NCI-H1417 (cell line): ENCODE results near the gene SMTNL2.
"Not testable (repeated sequence)": the region's sequence is repeated elsewhere in the genome, so short reads cannot be mapped to it uniquely, and the experiment has no call there.

Source experiments
- DNase-seq, 3 experiments: peaks; one replicate each; lab custom pipeline; 2025; lab: John Stamatoyannopoulos, UW

Gene SMTNL2

DNA sequence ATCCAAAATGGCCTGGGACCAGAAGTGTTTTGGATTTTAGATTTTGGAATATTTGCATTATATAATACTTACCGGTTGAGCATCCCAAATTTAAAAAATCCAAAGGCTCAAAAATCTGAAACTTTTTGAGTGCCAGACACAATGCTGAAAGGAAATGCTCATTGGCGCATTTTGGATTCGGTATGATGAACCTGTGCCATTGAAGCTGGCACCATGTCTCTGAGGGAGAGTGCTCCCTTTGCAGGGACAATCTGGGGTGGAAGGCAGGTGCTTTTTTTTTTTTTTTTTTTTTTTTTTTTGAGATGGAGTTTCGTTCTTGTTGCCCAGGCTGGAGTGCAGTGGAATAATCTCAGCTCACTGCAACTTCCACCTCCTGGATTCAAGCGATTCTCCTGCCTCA, 17.7 kb downstream of the SMTNL2 start:
- no peak for DNase-seq

DNA sequence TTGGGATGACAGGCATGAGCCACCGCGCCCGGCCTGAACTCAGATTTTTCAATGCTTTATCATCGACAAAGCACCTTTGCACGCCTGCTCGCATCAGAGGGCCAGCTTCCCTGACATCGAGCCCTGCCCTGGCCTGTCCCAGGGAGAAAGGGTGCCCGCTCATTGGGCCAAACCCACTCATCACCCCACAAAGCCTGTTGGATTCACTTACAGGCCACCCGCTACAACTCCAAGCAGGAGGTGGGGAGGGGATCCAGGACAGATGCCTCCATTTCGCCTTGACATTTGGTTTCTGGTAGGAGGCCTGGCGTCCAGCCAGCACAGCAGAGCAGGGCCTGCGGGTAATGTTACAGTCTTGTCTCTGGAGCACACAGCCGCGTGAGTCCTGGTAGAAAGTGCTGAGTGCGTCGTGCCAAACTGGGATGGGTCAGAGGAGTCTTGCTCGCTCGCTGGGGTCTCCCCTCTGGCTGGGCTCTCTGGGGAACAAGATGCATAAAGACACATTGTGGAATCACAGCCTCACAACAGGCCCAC, 19.8 kb downstream of the SMTNL2 start:
- peak in 2 of 3 experiments; percentile 31 to 60 for DNase-seq

DNA sequence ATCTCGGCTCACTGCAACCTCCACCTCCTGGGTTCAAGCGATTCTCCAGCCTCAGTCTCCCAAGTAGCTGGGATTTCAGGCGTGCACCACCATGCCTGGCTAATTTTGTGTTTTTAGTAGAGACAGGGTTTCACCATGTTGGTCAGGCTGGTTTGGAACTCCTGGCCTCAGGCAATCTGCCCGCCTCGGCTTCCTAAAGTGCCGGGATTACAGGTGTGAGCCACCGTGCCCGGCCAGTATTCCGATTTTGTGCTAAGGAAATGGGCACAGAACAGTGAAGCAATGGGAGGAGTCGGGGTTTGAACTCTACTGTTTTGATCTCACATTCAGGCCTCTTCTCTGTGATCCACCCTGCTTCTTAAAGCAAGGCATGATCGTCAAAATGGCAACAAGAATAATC, 20.4 kb downstream of the SMTNL2 start:
- DNase-seq, result not testable (repeated sequence)

DNA sequence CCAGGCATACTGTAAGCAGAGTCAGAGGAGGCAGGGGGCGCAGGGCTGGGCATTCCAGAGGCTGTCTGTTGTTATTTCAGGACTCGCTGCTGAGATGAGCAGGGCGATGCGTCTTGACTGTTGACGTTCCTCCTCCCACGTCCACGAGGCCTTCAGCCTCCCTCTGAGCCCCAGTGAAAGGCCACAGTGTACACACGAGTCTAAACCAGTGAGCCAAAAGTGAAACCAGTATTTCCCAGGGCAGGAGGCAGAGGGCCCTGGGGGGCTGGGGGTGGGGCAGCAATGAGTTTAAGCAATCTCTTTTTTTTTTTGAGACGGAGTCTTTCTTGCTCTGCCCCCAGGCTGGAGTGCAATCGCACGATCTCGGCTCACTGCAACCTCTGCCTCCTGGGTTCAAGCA, 21.5 kb downstream of the SMTNL2 start:
- DNase-seq, result no peak

DNA sequence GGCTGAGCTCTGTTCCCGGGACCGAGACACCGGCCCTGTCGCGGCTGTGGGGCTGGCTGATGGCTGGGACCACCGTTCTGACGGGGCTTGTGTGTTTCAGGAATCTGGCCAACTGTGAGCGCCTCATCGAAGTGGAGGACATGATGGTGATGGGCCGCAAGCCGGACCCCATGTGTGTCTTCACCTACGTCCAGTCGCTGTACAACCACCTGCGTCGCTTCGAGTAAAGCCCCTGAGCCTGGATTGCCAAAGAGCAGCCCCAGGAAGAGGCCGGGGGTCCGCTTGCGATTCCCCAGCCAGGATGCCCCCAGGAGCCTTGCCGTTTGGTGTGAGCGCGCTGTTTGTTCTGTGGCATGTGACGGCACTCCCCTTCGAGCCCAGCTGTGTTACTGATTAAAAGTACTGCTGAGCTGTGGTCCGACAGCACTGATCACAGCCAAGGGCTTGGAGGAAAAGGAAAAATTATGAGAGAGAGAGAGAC, 23.0 kb downstream of the SMTNL2 start:
- no peak for DNase-seq

DNA sequence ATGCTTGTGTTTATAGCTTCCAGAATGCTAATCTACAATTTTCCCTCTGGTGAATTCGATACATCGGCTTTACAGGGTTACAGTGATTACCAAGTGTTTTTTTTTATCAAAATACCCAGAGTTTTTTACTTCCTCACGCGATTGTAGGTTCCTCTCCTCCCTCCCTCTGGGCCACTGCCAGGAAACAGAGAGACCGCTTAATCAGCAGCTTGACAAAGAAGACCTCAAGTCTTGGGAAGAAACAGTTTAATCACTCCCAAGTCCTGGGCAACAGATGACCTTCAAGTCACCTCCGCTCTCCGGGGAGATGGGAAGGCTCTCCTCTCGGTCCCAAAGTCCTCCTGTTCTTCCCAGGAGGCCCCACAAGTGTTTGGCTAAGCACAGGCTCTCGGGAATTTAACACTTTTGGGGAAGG, 23.5 kb downstream of the SMTNL2 start:
- no peak for DNase-seq

DNA sequence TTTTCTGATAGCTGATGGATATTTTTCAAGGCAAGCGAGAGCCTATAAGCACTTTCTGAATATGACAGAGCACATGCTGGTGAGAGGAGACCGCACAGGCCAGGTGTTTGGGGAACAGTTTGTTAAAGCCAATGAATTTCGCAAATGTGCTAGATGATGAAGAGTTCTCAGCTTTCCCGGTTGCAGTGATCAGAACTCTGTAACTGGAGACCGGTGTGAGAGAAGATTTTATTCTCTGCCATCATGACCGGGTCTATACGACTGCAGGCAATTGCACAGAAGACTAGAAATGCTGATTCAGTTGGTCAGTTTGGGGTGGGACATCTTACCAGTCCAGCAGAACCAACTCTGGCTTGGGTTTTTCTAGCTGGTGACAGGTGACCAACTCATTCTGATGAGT, 25.4 kb downstream of the SMTNL2 start:
- DNase-seq, result no peak

DNA sequence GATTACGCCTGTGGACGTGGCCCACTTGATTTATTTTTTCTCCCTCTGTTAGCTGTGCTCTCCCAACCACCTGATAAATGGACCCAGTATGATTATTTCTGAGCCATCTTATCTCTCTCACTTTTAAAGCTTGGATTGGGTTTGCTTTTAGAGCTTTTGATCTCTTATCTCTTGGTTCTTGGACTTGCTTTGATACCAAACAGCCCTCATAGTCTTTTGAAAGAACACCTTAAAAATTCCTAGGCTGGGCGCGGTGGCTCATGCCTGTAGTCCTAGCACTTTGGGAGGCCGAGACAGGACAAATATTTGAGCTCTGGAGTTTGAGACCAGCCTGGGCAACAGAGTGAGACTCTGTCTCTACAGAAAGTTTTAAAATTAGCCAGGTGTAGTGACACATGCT, 25.8 kb downstream of the SMTNL2 start:
- DNase-seq, result no peak

DNA sequence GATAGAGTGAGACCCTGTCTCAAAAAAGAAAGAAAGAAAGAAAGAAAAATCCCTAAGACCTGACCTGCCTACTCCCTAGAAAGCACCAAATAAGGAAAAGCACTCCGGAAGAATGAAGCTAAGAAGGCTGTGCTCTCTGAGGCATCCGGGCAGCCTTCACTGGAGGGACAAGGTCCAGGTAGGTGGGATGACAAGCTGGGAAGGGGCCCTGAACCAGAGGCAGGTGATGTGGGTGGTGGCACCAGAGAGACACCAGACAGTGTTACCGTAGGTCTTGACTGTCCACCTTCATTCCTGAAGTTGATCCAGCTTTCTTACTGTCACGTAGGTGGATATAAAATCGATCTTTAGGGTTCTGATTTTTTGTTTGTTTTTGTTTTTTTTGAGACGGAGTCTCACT, 26.3 kb downstream of the SMTNL2 start:
- no peak for DNase-seq

DNA sequence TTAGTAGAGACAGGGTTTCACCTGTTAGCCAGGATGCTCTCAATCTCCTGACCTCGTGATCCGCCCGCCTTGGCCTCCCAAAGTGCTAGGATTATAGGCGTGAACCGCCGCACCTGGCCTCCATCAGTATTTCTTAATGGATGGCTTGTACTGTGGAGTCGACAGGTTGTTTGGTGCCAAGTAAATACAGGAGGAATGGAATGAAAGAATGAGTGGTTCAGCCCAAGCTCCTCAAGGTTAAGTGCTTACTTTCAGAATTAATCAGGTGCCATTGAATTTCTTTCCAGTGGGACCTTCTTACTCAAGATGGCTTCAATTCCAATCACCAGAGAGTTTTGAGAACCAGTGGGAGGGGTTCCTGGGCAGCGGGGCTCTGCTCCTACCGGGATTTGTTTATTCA, 32.1 kb downstream of the SMTNL2 start:
- peak in 2 of 3 experiments; percentile 2 to 41 for DNase-seq

DNA sequence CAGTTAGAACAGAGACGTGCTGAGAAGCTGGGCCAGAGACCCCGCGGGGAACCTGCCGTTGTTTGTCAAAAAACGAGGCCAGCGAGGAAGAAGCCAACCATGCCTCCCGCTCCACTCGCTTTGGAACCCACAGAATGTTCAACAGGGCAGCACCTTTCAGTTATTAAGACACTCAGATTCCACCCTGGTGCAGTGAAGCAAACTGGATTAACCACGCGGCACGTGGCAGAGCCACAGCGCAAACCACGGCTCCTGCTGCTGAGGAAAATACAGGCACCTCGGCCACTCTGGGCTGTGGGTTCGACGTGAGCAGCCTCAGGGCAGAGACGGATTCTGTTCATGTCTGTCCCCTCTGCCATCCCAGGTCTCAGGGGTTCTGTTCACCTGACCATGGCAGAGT, 32.8 kb downstream of the SMTNL2 start:
- DNase-seq, result no peak

DNA sequence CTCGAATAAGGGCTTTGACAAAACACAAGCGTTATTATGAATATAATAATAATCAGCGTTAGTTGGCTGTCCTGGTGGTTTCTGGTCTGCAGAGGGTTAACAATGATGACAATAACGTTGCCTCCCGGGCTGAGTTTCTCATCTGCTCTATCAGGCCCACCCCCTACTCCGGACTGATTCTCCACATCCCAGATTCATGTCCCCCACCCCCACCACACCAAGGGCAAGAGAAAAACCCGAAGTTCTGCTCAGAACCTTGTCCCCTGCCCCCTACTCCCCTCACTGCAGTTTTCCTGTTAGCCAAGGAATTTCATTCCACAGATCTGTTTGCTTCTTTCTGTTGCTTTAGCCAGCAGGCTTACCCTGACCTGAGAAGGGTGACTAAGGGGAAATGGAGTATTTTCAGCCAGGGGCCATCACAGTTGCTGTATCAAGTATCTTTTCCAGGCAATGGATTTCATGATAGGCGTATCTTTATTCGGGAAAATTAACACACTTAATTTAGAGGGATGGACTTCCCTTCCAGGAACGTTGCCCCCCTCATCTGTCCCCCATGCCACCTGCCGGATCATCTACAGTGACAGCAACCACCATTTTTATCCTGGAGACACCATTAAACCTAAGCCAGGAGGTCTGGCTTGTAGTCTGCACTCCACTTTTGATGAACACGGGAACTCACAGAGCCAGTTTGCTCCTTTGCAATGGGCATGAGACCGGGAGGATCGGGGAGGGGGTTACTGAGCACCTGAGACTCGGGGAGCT, 33.4 kb downstream of the SMTNL2 start:
- no peak for DNase-seq

DNA sequence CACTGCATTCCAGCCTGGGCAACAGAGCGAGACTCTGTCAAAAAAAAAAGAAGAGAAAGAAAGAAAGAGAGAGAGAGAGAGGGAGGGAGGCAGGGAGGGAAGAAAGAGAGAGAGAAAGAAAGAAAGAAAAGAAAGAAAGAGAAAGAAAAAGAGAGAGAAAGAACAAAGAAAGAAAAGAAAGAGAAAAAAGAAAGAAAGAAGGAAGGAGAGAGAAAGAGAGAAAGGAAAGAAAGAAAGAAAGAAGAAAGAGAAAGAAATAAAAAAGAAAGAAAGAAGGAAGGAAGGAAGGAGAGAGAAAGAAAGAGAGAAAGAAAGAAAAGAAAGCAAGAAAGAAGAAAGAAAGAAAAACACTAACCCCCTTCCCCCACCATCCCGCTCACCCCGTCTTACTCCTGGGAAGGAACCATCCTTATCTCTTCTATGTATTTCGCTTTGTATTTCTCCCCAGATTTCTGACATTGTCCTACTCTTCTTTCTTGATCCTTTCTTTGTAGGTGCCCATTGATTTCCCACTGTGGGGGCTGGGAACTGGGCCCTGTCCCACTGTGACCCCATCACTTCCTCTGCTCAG, 36.3 kb downstream of the SMTNL2 start:
- DNase-seq, result no peak

DNA sequence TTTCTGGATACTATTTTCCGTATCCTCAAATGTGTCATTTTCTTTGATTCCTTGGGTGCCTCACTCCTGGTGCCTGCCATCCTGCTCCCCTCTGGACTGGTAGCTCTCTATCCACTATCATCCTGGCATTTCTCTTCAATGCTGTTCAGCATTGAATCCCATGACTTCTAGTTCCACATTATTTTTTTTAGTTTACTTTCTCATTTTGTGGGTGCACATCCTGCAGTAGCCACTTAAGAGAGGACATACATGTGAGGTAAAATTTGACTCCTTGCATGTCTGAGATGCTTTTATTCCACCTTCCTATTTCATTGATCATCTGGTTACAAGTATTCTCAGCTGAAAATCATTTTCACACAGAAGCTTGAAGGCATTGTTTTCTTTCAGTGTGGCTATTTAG, 38.0 kb downstream of the SMTNL2 start:
- DNase-seq, result no peak

DNA sequence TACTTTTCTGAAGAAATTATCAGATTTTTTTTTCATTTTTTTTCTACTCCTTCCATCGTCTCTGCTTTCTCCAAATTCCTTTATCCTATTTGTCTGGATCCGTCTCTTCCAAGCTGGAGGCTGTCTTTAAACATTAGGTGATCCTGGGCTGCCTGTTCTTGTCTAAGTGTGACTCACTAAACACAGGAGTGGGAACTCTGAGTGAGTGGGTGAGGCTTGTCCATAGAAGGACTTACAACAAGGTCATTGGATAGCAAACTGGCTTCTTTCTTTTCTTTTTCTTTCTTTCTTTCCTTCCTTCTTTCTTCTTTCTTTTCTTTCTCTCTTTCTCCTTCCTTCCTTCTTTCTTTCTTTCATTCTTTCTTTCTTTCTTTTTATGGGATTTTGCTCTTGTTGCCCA, 38.9 kb downstream of the SMTNL2 start:
- DNase-seq, result no peak

DNA sequence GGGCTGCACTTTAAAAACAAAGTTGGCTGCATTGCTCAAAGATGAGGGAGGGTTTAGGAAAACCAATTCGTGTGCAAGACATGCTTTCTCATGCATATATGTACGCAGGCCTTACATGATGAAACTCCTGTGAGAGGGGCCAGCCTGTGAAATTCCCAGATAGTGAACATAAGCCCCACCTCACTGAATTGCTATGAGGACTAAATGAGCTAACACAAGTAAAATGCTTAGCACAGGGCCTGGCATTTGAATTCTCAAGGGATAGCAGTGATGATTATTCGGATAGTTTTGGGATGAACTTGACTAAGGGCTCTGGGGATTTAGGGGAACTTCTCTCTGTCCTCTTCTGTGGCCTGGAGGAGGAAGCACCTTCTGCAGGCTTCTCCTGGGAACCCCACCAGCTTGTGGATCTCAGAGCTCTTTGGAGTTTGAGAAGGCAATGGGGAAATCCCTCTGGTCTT, 40.2 kb downstream of the SMTNL2 start:
- DNase-seq, result not testable (repeated sequence)

DNA sequence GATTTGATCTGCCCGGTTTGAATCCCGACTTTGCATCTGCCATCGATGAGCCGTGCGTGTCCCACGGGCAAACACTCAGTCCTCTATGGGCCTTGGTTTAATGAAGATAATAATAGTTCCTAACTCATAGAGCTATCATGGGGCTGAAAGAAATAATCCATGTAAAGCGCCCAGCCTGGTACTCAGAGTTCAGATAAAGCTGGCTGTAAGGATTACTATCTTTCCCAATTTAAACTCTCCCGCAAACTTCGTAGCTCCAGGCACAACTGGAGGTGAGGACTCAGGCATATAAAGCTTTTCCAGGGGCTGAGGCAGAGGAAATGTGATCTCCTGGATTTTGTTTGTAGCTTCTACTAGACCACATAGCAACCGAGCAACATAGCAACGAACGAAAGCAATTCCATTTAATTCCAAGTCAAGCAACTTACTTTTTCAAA, 40.9 kb downstream of the SMTNL2 start:
- peak in 1 of 3 experiments; percentile 15 for DNase-seq

DNA sequence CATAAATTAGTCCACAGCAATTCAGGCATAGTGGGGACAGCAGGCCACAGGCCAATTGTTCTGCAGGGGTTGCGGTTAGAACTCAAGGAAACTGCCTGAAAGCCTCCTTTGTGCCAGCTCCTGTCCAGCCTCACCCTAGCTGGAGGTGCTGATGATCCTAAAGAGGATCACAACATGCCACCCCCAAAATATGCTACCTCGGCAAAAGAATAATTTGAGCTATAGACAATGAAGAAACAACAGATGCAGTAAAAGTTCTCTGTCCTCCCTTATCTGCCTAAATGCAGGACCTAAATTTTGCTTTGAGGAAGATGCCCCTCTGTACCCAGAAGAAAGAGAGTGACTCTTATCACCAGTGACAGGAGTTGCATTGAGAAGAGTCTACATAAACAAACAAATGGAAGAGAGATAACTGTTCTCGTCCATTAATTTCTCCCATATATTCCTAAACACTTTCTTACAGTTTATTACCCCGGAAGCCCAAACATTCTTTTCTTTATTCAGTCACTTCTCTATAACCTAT, 42.5 kb downstream of the SMTNL2 start:
- no peak for DNase-seq

DNA sequence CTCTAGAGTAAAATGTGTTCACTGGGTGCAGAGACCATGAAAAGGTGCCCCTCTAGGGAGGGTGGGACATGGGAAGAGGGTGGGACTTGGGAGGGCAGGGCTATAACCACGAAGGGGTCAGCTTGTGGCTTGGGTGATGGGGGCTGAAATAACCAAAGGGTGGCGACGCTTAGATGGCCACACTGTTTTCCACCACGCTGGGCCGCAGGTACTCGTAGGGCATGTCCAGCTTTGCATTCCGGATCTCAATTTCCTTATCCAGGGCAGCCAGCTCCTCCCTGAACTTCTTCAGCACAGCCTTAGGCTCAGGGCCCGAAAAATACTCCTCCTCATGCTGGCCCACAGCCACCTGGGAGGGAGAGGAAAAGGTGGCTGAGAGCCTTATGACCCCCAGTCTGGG, 47.1 kb downstream of the SMTNL2 start:
- no peak for DNase-seq

DNA sequence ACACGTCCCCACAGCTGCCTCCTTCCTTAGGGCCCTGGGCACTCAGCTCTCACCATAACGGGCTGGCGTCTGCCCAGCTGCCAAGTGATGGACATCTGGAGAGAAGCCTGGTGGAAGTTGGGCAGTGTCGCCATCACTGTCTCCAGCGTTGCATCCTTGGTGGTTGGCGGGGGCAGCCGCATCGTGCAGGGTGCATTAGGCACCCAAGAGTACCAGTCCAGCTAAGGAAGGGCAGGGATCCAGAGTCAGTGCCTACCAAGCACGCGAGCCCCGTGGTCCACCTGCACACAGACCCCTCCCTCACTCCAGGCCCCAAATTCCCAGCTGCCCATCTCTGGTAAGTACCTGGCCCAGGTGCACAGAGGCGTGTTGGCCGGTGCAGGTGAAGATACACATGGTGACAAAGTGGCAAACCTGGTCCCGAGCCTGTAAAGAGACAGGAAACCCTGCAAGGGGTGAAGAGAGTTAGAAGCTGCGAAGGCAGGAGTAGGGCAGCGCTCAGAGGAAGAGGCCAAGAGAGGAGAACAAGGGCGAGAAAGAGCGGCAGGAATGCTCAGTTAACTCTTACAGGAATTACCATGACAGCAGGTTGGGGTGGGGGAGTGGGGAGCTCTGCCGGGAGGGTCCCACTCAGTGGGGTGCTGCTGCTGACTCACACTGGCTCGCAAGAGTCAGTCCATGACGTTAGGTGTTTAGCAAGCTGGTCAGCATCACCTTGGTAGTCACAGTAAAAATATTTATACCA, 47.7 kb downstream of the SMTNL2 start:
- DNase-seq, result no peak

DNA sequence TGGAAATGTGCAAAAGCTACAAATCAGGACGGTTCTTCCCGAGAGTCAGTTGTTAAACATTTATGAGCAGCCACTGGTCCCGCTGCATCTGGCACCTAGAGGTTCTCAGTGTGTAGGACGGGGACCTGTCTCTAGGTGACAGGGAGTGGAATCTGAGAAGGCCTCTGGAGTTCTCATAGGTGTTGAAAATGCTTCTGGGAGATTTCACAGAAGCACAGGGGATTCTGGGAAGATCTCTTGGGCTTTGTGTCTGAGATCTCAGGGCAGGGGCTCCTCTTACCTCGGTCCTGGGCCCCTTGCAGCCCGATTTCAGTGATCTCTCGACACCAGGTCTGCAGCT, 48.2 kb downstream of the SMTNL2 start:
- DNase-seq, result no peak

DNA sequence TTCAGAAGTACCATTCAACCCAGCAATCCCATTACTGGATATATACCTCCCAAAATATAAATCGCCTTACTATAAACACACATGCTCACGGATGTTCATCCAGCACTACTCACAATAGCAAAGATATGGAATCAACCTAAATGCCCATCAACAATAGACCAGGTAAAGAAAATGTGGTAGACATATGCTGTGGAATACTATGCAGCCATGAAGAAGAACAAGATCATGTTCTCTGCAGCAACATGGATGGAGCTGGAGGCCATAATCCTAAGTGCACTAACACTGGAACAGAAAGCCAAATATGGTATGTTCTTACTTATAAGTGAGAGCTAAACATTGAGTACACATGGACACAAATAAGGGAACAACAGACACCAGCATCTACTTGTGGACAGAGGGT, 49.3 kb downstream of the SMTNL2 start:
- DNase-seq, result no peak

DNA sequence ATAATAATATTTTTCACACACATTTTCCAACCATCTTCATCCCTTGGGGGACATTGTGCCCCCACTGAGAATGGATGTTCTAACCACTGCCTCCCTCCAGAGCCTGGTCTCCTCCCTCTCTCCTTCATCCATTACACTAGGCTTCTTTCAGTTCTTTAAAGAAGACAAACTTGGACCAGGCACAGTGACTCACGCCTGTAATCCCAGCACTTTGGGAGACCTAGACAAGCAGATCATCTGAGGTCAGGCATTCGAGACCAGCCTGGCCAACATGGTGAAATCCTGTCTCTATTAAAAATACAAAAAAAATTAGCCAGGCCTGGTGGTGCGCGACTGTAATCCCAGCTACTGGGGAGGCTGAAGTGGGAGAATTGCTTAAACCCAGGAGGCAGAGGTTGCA, 50.6 kb downstream of the SMTNL2 start:
- DNase-seq, result no peak
